A549 (cell line): ENCODE data around the gene CDK11B. TPM values are rescaled to one million over a fixed set of nuclear protein-coding genes. Genes with fewer than 3 reads are reported as not detected.
"Not testable (repeated sequence)": the region's sequence is repeated elsewhere in the genome, so short reads cannot be mapped to it uniquely, and the experiment has no call there.

Source experiments
- ATAC-seq, 2 experiments: fragments of 200-7000 bp in 1 of 2; fragments of >200 bp in 1 of 2; cut with Nextera tagmentation in 1 of 2; cut with Tn5 transposase in 1 of 2; 3 replicates each; pipeline versions ENCODE4 v1.8.0 to v1.9.1; 2018 to 2020; ENCODE audit warnings: mild to moderate bottlenecking in 1 of 2, moderate library complexity in 1 of 2
- CTCF ChIA-PET: fragments of 300-600 bp; sonication (Branson Sonifier 250); formaldehyde crosslinking; extraction: SDS; loops from one replicate; lab custom pipeline; 2021; ENCODE audit warnings: antibody characterized with exemption, inconsistent platforms; lab: Yijun Ruan, JAX
- POLR2A ChIA-PET: fragments of 350-600 bp; formaldehyde crosslinking; extraction: SDS; loops from one replicate; lab custom pipeline; 2021; ENCODE audit warnings: antibody characterized with exemption, inconsistent platforms; lab: Yijun Ruan, JAX
- DNase-seq, 2 experiments: peaks; one replicate each; pipeline versions ENCODE4 v3.0.0 to v3.0.0-alpha.2; 2011 to 2016; ENCODE audit warnings: low read depth in 1 of 2, low spot score in 1 of 2
- FAIRE-seq: peaks from 2 replicates; lab custom pipeline; 2011; peaks lifted over from hg19 to GRCh38; lab: Jason Lieb, UNC
- H3K27ac ChIP-seq, 2 experiments: fragments of >200 bp; sonication (Bioruptor Twin); formaldehyde crosslinking; 3 replicates each; pipeline ENCODE4 v1.5.1; 2016 to 2017
- H3K4me1 ChIP-seq: fragments of >200 bp; sonication (Bioruptor Twin); formaldehyde crosslinking; 3 replicates; pipeline ENCODE4 v1.6.1; 2016
- H3K4me2 ChIP-seq: fragments of >200 bp; sonication (Bioruptor Twin); formaldehyde crosslinking; 3 replicates; pipeline ENCODE4 v1.6.1; 2016
- H3K4me3 ChIP-seq: fragments of >200 bp; sonication (Bioruptor Twin); formaldehyde crosslinking; 3 replicates; pipeline ENCODE4 v1.5.1; 2016
- H3K9me3 ChIP-seq: fragments of >200 bp; sonication (Bioruptor Twin); formaldehyde crosslinking; 3 replicates; pipeline ENCODE4 v1.6.1; 2016
- BHLHE40 ChIP-seq: IDR thresholded peaks from 2 replicates; pipeline ENCODE4 v1.6.1; 2012; ENCODE audit warnings: low read depth, low read length, inconsistent platforms
- CBX2 ChIP-seq: fragments of 200-600 bp; sonication (generic); IDR thresholded peaks from 2 replicates; pipeline ENCODE4 v1.6.1; 2016; ENCODE audit warnings: low read depth, mild to moderate bottlenecking, borderline replicate concordance
- CHD4 ChIP-seq: fragments of 200-600 bp; sonication (generic); IDR thresholded peaks from 2 replicates; pipeline ENCODE4 v1.6.1; 2016; ENCODE audit warnings: antibody characterized with exemption, mild to moderate bottlenecking, borderline replicate concordance
- EHMT2 ChIP-seq: fragments of 200-600 bp; sonication (generic); IDR thresholded peaks from 2 replicates; pipeline ENCODE4 v1.6.1; 2016; ENCODE audit warnings: antibody characterized with exemption, low read depth, mild to moderate bottlenecking, moderate library complexity
- EP300 ChIP-seq, 2 experiments: fragments of >200 bp; sonication (Bioruptor Twin); formaldehyde crosslinking; IDR thresholded peaks; 2 replicates in 1 of 2; 3 replicates in 1 of 2; pipeline ENCODE4 v1.6.1; 2016 to 2017
- ESRRA ChIP-seq: fragments of 150-350 bp; IDR thresholded peaks from 2 replicates; pipeline ENCODE4 v1.6.1; 2014; ENCODE audit warnings: mild to moderate bottlenecking, low read length, borderline replicate concordance
- FOSL2 ChIP-seq, 2 experiments: fragments of 450-650 bp in 1 of 2; fragments of >200 bp in 1 of 2; sonication (Bioruptor Twin) in 1 of 2; formaldehyde crosslinking; IDR thresholded peaks; 2 replicates each; pipeline versions ENCODE4 v1.5.0 to v1.6.1; 2016 to 2020; ENCODE audit warnings: mild to moderate bottlenecking in 1 of 2, moderate library complexity in 1 of 2
- HDAC2 ChIP-seq: fragments of 200-600 bp; sonication (generic); IDR thresholded peaks from 2 replicates; pipeline ENCODE4 v1.6.1; 2016
- HEYL ChIP-seq: fragments of 250-450 bp; sonication (Bioruptor Pico); IDR thresholded peaks from 2 replicates; pipeline ENCODE4 v1.8.0; 2021; ENCODE audit warnings: mild to moderate bottlenecking, moderate library complexity
- HOXA7 ChIP-seq: fragments of 250-450 bp; sonication (Bioruptor Pico); IDR thresholded peaks from 2 replicates; pipeline ENCODE4 v1.5.0; 2020; ENCODE audit warnings: mild to moderate bottlenecking, moderate library complexity
- JUNB ChIP-seq: fragments of >200 bp; sonication (Bioruptor Twin); formaldehyde crosslinking; IDR thresholded peaks from 2 replicates; pipeline ENCODE4 v1.6.1; 2016
- PHF8 ChIP-seq: fragments of 200-600 bp; sonication (generic); IDR thresholded peaks from 2 replicates; pipeline ENCODE4 v1.6.1; 2016; ENCODE audit warnings: low read depth, mild to moderate bottlenecking, antibody characterized with exemption, moderate library complexity, borderline replicate concordance
- WGBS: methylation state at CpG from one replicate; pipeline ENCODE4 v1.1.6; 2017; ENCODE audit errors: missing lambda C conversion rate; 5-methylcytosine and 5-hydroxymethylcytosine counted together
- polyA plus RNA-seq, 4 experiments: library from polyadenylated mRNA; depleted of rRNA in 3 of 4; stranded (reverse); fragments of >200 nt; fragmentation: RNase III in 1 of 4; extraction: RNeasy Plus Mini Kit Qiagen cat#74134 plus additional on column Dnase treatment in 1 of 4; gene quantifications; 2 replicates in 3 of 4; 3 replicates in 1 of 4; pipeline ENCODE4 v1.2.3, GENCODE V29; 2011 to 2017

The CDK11B gene
- polyA plus RNA-seq, 2 of the 4 experiments (the other 2 are of a cell fraction), result 7.6 to 33.8 TPM

DNA sequence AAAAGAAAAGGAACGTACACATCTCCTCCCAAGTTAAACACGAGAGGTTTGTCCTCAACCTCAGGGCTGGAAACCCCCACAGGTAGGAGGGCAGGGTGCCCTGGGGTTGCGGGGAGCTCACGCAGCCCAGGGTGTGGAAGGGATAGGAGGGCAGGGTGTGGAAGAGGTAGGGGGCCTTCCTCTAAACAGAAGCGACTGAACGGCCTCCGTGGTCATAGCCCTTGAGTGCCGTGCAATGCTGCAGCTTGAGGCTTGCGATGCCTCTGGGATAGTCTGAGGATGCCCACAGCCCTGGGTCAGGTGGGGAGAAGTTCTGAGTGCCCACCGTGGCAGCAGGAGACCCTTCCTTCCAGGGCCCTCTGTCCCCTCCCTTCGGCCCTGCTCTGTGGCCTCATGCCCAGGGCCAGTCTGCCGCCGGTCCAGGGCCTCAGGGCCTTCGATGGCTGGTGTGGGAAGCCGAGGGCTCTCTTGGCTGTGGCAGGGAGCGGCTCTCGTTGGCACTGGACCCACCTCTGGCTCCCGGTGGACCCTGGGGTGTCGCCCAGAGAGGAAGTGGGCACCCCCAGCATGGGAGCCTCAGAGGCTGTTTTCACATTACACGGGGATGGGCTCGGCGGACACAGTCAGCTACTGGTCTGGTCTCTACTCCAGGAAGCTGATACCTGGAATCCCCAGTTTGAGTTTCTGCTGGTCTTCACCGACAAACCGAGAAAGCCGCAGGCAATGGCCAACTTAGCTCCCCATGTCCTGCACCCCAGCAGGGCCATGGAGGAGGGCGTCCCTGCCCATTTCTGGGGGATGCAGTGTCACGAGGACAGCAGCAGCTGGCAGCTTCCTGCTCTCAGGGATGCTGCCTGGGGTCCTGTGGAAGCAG is 6.4 kb upstream of the CDK11B start:
- 91% methylated on average over 21 of the region's 27 CpGs for WGBS
- Histone ChIP-seq H3K4me1 (no peaks in the 10 kb centered on the region), H3K4me3 (no peak overlapping the region), H3K4me2 (no peak overlapping the region), H3K27ac (no peak overlapping the region), H3K9me3 (no peaks in the 10 kb centered on the region)
- no peak for DNase-seq
- ChIA-PET POLR2A (no interaction called here), CTCF (interaction anchor here (0.6 to 1.2 kb wide), 5 partner anchors 8 to 55 kb away, joined by 3 to 5 read pairs (median 3); no protein-coding TSS in a partner anchor)
- no peak for FAIRE-seq
- TF ChIP-seq ESRRA, result no peak
- no peak for TF ChIP-seq EHMT2
- no peak for TF ChIP-seq CHD4
- TF ChIP-seq EP300 (IDR thresholded peaks at IDR 0.05), result no peak
- no peak for TF ChIP-seq BHLHE40
- no peak for TF ChIP-seq CBX2
- TF ChIP-seq PHF8, result no peak
- no peak for TF ChIP-seq FOSL2 (IDR thresholded peaks at IDR 0.05)
- TF ChIP-seq FOSL2 (CRISPR knock-in tag; IDR thresholded peaks at IDR 0.05), result no peak
- TF ChIP-seq HEYL, result no peak
- TF ChIP-seq JUNB, result no peak
- TF ChIP-seq HOXA7 (CRISPR knock-in tag), result no peak
- TF ChIP-seq HDAC2, result no peak
- peak in 1 of 2 experiments; percentile 25; a peak in 2 of 6 replicates for ATAC-seq

DNA sequence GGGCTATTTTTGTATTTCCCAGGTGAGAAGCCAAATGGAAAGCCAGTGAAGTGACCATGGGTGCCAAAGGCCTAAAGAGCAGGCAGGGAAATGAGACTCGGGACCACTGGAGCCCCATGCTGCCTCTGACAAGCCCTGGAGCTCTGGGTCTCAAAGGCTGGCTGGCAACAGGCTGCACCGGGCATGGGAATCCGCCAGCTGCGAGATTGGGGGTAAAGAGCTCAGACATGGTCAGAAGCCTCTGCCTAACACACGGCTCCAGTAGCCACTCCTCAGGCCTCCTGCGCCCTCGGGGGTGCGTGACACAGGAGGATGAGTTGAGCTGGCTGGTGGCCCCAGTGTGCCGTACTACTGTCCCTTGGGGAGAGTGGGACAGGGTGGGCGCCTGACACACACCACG is 5.5 kb upstream of the CDK11B start:
- H3K4me1 ChIP-seq, H3K4me3 ChIP-seq, H3K4me2 ChIP-seq, H3K27ac ChIP-seq, FAIRE-seq, H3K9me3 ChIP-seq, CTCF ChIA-PET, DNase-seq, ATAC-seq, POLR2A ChIA-PET: not testable (repeated sequence)
- WGBS, result 70% methylated on average over 4 of the region's 11 CpGs

DNA sequence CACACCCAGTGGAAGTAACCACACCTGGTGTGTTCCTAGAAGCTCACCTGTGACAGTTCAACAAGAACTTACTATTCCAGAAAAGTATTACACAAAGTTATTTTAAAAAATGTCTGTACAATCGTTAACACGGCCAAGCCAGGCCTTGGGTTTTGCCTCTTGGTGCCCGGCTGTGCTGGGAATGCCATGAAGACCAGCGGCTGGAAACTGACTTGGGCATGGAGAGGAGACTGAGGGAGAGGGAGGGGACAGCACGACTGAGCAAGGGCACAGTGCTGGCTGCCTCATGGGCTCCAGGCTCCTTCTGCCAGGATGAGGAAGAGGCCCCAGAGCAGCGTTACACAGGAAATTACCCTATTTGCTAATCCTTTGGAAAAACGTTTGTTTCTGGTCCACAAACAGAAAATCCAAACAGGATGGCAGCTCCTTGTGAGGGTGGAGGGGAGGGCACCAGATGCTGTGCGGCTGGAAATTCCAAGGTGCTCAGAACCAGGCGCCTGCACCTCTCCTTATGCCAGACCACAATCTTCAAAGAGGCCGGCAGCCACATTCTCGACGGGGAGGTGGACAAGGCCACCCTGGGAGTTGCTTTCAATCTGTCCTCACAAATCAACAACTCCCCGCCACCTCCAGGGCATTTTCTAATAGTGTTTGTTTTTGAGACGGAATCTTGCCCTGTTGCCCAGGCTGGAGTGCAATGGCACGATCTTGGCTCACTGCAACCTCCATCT is 4.2 kb upstream of the CDK11B start:
- H3K9me3 ChIP-seq, H3K4me1 ChIP-seq, H3K4me3 ChIP-seq, DNase-seq, ATAC-seq, POLR2A ChIA-PET, FAIRE-seq, H3K27ac ChIP-seq, H3K4me2 ChIP-seq, CTCF ChIA-PET: not testable (repeated sequence)
- 78% methylated on average over 14 of the region's 15 CpGs for WGBS

DNA sequence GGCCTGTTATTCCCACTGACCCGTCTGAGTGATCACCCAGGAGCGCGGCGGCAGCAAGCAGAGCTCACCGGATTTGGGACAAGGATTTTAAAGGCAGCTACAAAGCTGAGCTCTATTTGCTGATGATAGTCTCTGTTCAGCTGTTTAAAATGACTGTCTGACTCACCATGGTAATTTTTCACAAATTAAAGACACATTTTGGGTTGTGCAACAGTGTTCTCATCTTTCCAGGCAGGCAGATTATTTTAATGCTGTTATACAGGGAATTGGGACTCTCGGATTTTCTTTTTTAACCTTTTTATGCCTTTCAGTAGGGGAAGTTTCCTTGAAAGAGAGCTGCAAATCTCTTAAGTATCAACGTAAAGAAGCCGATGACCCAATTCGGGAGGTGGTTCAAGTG is 3.6 kb upstream of the CDK11B start:
- H3K4me1 ChIP-seq, H3K27ac ChIP-seq, CTCF ChIA-PET, ATAC-seq, H3K9me3 ChIP-seq, H3K4me2 ChIP-seq, DNase-seq, H3K4me3 ChIP-seq, POLR2A ChIA-PET, FAIRE-seq: not testable (repeated sequence)
- 95% methylated on average over 8 of the region's 9 CpGs for WGBS

DNA sequence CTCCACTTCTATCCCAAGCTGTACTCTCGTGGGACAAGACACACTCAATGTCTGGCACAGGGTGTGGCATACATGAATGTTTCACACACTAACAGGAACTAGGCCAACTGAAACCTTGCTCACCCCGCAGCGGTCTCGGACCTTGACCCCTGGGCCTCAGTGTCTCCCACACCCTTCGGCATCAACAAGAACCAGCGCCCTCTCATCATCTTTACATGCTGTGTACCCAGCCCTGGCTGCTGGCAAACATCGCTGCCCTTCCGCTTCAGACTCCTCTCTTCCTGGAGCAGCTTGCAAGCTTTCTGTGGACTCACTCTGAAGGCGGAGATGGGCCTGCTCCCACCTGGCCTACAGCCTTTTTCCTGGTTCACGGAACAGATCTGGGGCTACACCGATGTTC is 10.5 kb downstream of the CDK11B start:
- H3K27ac ChIP-seq, H3K4me3 ChIP-seq, POLR2A ChIA-PET, H3K4me1 ChIP-seq, FAIRE-seq, DNase-seq, H3K9me3 ChIP-seq, ATAC-seq, H3K4me2 ChIP-seq, CTCF ChIA-PET: not testable (repeated sequence)
- 87% methylated on average over 11 of the region's 11 CpGs for WGBS

DNA sequence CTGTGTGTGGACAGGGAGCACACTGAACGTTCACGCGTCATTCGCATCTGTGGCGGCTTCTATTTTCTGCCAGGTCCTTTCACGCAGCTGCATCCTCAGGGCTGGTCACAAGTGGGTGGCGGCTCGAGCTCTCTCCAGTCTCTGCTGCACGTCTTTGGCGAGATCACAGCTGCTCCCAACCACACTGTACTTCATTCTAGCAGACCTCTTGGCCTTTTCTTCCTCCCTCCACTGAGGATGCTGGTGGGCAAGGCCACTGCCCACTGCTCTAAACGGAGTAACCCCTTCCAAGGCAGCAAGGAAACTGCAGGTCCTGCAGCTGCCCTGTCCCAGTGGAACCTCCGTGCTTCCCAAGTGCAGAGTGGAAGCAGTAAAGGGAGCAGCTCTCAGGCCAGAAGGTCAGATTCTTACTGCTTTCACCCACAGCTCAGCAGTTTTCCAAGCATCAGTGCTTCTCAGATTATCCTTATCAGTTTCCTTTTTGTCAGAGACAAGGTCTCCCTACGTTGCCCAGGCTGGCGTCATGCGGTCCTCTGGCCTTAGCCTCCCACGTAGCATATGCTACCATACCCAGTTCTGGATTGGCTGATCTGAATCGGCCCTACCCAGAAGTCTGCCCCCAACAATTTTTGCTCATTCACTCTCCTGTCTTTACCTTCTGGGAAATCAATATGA is 11.1 kb downstream of the CDK11B start:
- CTCF ChIA-PET, H3K4me3 ChIP-seq, H3K4me2 ChIP-seq, POLR2A ChIA-PET, H3K9me3 ChIP-seq, H3K27ac ChIP-seq, FAIRE-seq, DNase-seq, ATAC-seq, H3K4me1 ChIP-seq: not testable (repeated sequence)
- 94% methylated on average over 17 of the region's 17 CpGs for WGBS

DNA sequence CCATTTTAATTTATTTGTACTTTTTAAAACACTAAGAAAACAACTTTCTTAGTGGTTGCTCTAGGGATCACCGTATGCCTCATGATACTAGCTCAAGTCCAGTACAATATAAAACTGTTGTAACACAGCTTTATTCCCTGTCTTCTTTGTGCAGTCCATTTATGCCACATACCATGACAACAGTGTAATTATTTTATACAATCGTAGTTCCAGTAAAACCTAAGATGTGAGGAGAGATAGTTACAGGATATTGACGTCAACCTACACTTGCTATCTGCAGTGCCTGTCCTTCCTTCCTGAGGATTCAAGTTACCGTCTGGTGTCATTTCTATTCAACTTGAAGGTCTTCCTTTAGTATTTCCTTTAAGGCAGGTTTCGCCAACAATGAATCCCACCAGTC is 12.5 kb downstream of the CDK11B start:
- DNase-seq, ATAC-seq, H3K9me3 ChIP-seq, H3K4me2 ChIP-seq, FAIRE-seq, H3K4me3 ChIP-seq, POLR2A ChIA-PET, CTCF ChIA-PET, H3K27ac ChIP-seq, H3K4me1 ChIP-seq: not testable (repeated sequence)
- WGBS, result 83% methylated on average over 4 of the region's 5 CpGs

DNA sequence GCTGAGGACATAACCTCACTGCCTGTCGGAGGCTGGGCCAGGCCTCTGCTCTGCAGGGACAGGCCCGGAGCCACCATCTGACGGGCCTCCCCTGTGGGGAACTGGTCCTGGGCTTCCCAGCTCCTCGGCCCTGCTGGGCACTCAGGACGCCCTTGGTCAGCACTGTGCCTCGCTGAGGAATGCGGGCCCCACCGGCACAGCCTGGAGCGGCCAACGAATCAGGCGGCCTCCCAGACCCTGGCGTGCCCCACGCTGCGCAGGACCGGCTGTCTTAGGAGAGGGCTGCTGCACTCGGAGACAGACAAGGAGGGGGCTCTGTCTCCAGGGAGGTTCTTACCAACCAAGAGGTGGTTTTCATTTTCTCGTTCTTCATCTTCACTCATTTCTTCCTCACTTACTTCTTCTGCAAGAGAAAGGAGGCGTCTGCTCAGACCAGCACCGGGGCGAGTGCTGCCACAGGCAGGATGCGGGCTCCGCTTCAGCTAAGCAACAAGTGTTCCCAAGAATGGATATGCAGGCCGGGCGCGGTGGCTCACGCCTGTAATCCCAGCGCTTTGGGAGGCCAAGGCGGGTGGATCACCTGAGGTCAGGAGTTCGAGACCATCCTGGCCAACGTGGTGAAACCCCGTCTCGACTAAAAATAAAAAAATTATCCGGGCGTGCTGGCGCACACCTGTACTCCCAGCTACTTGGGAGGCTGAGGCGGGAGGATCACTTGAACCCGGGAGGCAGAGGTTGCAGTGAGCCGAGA is 17.9 kb downstream of the CDK11B start:
- FAIRE-seq, H3K9me3 ChIP-seq, H3K4me3 ChIP-seq, ATAC-seq, H3K27ac ChIP-seq, POLR2A ChIA-PET, H3K4me2 ChIP-seq, H3K4me1 ChIP-seq, CTCF ChIA-PET, DNase-seq: not testable (repeated sequence)
- 98% methylated on average over 23 of the region's 38 CpGs for WGBS
